ENCODE data around the gene SZT2.

DNA sequence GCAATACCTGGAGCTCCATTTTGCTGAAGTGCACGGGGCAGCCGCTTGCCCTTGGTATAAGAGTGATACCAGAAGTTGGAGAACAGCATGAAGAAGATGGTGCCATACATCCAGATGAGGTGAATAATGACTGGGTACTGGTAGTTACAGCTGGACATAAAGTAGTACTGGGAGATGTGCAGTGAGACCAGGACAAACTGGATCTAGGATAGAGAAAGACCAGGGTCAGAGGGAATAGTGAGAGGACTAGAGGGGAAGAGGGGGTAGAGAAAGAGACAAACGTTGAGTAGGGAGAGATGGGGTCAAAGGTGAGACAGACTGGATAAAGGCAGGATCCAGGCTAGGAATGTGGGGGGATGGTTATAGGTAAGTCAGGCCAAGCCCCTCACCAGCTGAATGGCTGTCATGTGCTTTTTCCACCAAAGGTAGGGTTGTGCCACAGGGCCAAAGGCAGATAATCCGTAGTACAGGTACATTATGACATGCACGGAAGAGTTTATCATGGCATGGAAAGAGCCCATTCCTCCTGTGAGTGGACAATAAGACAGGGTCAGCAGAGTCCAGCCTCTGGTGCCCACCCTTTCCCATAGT lies 25.7 kb upstream of the SZT2 start:
- TF ChIP-seq, protein P1, sequence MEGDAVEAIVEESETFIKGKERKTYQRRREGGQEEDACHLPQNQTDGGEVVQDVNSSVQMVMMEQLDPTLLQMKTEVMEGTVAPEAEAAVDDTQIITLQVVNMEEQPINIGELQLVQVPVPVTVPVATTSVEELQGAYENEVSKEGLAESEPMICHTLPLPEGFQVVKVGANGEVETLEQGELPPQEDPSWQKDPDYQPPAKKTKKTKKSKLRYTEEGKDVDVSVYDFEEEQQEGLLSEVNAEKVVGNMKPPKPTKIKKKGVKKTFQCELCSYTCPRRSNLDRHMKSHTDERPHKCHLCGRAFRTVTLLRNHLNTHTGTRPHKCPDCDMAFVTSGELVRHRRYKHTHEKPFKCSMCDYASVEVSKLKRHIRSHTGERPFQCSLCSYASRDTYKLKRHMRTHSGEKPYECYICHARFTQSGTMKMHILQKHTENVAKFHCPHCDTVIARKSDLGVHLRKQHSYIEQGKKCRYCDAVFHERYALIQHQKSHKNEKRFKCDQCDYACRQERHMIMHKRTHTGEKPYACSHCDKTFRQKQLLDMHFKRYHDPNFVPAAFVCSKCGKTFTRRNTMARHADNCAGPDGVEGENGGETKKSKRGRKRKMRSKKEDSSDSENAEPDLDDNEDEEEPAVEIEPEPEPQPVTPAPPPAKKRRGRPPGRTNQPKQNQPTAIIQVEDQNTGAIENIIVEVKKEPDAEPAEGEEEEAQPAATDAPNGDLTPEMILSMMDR (conservative IDR thresholded peaks at IDR 0.05; ENCODE audit: low read depth, low read length), result no peak
- TF ChIP-seq EZH2 (IDR thresholded peaks at IDR 0.05; ENCODE audit: borderline replicate concordance, low read depth, low read length, poor library complexity, severe bottlenecking), result no peak
